ENCODE measurements around the gene KSR2.
"Not testable (repeated sequence)": the region's sequence is repeated elsewhere in the genome, so short reads cannot be mapped to it uniquely, and the experiment has no call there.

The KSR2 gene

DNA sequence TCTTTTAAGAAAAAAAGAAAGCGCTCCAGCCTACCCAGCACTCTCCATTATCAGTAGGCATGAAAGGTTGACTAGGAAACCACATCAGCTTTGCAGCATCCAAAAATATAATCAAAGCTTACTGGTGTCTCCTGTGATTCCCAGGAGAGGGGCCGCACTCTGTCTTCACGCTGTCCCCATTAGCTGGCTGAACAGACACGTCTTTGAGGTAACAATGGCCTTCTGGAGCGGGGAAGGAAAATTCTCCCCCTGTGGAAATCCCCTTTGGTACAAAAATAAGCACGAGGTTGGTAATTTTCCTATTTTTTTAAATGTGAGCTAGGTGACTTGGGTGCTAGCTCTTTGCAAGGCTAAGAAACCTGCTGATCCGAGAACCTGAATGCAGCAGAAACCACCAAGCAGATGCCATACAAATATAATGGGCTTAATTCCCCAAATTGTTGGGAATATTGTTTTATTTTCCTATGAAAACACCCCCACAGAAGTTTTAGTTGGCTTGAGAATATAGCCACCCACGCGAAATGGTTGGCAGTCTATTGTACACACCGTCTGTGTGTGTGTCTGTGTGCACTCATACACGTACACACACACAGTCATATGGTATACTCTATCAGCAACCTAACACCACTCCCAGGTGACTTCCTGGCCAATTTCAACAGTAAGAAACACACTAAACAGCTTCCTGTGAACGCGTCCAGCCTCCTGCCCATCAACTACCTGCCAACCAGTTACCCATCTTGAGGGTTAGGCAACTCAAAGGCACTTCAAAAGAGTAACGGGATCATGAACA is 71.2 kb downstream of the KSR2 start:
- DNase-seq (ENCODE audit: extremely low spot score, insufficient read length, low read depth) = no peak
- no peak for FAIRE-seq

DNA sequence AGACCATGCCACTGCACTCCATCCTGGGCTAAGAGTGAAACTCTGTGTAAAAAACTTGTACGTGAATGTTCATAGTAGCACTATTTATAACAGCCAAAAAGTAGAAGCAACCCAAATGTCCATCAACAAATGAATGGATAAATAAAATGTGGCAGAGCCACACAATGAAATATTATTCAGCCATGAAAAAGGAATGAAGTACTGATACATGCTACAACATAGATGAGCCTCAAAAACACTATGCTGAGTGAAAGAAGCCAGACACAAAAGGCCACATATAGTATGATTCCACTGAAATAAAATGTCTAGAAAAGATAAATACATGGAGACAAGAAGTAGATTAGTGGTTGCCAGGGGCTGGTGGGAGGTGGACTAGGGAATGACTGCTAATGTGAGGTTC is 72.8 kb downstream of the KSR2 start:
- FAIRE-seq (no peak), DNase-seq (ENCODE audit: extremely low spot score, insufficient read length, low read depth) (no peak)

DNA sequence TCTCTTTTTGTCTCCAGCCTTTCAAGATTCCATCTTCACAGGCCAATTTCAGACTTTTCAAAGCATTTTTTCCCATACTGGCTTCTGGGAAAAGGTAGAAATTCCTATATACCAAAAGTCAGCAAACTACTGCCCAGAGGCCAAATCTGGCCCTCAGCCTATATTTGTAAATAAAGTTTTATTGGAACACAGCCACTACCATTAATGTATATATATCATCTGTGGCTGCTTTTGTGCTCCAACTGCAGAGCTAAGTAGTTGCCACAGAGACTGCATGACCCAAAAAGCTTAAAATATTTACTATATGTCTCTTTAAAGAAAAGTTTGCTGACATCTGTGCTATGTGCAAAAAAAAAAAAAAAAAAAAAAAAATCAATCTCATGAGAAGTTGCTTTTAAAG is 76.3 kb downstream of the KSR2 start:
- no peak for FAIRE-seq

DNA sequence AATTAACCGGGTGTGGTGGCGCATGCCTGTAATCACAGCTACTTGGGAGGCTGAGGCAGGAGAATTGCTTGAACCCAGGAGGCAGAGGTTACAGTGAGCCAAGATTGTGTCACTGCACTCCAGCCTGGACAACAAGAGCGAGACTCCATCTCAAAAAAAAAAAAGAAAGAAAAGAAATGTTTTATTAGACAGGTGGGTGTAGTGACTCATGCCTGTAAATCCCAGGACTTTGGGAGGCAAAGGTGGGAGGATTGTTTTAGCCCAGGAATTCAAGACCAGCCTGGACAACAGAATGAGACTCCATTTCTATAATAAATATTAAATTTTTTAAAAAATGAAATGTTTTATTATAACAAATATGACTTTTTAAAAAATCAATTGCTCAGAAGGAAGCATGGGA is 77.5 kb downstream of the KSR2 start:
- not testable (repeated sequence) for DNase-seq (ENCODE audit: extremely low spot score, insufficient read length, low read depth); FAIRE-seq

More for the DNA sequence above, 76.3 kb downstream of the KSR2 start:
- no peak for DNase-seq (ENCODE audit: extremely low spot score, insufficient read length, low read depth)

DNA sequence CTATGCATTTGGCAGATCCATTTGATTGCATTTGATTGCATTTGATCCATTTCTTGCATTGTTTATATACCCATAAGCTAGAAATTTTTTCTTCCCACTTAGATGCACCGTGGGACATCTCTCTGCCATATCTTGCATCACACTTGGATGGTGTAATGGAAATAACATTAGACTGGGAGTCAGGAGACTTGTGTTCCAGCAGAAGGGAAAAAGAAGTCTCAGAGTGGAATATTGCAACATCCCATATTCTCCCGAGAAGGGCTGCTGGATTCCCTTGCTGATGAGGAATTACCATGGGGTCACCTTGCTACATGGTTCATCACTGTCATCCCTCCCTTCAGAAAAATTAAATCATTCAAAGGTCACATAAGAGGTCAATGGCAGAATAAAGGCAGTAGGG is 78.1 kb downstream of the KSR2 start:
- no peak for FAIRE-seq
- DNase-seq (ENCODE audit: extremely low spot score, insufficient read length, low read depth) = no peak

DNA sequence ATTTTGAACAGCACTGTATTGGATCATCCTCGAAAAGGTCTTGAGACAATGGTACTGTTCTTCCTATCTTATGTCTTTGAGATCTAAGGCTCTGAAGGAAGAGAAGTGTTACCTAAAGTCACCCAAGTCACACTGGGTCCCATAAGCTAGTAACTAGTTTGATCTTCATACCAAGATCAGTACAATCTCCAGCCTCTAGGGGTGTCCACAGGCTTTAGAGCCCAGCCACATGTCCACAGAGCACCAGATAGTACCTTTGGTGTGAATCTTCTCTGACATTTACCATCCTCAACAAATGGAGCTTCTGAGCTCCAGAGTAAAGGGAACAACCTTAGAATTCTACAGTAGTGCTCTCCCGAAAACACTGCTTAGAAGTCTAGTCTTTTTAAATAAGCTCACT is 78.7 kb downstream of the KSR2 start:
- FAIRE-seq (no peak), DNase-seq (ENCODE audit: extremely low spot score, insufficient read length, low read depth) (no peak)

DNA sequence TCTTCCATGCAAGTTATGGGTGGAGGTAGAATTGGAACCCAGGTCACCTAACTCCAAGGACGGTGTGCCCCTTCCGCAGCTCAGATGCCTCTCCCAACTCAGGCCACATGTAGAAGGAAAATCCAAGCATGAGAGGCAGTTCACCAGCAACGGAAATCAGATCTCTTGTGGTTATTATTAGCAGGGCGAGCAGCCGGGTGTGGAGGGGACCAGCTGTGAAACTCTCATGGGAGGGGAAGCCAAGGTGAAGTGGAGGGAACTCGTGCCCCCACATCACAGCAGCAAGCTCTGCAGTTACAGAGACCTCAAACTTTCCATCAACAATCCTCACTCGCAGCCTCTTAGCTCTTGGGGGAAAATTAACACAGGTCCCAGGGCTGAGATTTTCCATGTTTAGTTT is 79.7 kb downstream of the KSR2 start:
- DNase-seq (ENCODE audit: extremely low spot score, insufficient read length, low read depth) (no peak), FAIRE-seq (no peak)

DNA sequence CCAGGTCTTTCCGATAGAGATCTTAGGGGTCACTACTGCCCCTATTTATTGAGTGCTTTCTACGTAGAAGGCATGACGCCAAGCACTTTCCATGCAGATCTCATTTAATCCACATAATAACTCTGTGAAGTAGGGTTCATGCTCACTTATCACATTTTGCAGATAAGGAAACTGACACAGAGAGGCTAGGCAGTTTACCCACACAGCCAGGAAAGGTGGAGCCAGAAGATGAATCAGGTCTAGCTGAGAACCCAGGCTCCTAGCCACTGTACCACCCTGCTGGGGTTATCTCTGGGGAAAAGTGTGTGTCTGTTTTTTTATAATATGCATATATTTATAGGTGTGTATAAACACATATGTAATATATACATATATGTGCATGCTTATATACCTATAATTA is 83.6 kb downstream of the KSR2 start:
- DNase-seq (ENCODE audit: extremely low spot score, insufficient read length, low read depth) (no peak), FAIRE-seq (no peak)

DNA sequence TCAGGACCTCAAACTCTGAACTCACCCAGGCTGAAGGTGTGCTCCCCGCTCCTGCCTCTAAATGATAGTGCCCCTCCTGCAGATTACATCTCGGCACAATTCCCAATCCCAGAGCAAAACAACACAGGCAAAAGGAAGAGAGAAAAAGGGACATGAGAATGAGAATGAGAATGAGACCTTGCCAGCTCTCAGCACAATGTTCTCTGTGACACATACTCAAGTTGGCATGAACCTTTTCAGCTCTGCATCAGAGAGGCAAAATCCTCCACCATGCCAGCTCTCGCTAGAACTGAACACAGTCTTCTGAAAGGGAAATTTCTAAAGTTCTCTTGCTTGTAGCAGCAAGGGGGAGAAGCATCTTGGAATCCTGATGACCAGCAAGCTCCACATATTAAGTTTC is 84.6 kb downstream of the KSR2 start:
- DNase-seq (ENCODE audit: extremely low spot score, insufficient read length, low read depth) = no peak
- FAIRE-seq = no peak

DNA sequence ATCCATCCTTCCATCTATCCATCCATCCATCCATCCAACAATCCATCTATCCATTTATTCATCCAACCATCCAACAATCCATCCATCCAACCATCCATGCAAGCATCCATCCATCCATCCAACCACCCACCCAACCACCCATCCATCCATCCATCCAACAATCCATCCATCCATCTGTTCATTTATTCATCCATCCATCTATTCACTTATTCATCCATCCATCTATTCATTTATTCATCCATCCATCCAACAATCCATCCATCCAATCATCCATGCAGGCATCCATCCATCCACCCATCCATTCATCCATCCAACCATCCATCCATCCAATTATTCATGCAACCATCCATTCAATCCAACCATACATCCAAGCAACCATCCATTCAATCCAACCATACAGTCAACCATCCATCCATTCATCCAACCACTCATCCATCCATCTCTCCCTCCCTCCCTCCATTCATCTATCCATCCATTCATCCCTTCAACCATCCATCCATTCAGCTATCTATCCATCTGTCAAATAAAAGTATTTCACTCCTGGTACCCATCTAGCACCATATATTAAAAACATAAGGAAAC is 86.1 kb downstream of the KSR2 start:
- DNase-seq (ENCODE audit: extremely low spot score, insufficient read length, low read depth) = no peak

DNA sequence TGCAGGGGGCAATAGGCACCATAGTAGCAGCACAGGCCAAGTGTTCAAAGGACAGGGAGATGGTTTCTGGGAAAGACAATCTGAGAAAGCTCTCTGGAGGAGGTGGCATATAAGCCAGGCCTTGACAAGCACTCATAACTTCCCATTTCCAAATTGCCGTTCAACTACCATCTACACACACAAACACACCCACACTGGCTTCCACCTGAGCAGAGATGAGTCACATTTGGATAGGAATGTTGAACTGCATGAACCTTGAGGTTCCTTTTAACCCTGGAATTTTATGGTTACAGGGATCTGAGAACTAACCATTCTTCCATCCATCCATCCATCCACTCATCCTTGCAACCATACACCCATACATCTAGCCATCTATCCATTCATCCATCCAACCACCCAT is 86.6 kb downstream of the KSR2 start:
- FAIRE-seq = no peak
- DNase-seq (ENCODE audit: extremely low spot score, insufficient read length, low read depth) = no peak

More for the DNA sequence above, 86.1 kb downstream of the KSR2 start:
- no peak for FAIRE-seq

DNA sequence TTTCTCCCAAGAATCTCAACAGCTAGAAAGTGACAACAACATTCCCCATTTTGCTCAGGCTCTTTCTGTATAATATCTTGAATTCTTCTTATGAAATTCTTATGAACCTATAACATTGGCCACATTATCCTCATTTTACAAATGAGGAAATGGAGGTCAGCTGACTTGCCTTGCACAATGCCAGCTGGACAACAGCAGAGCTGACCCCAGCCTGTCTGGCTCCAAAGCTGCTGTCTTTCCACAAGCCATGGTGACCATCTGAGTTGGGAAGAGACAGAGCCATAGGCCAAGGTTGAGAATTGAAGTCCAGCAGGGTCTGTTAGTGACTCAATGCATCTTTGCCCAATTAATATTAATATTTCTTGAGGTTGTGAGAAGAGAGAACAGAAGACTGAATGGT is 87.3 kb downstream of the KSR2 start:
- FAIRE-seq (no peak), DNase-seq (ENCODE audit: extremely low spot score, insufficient read length, low read depth) (no peak)

DNA sequence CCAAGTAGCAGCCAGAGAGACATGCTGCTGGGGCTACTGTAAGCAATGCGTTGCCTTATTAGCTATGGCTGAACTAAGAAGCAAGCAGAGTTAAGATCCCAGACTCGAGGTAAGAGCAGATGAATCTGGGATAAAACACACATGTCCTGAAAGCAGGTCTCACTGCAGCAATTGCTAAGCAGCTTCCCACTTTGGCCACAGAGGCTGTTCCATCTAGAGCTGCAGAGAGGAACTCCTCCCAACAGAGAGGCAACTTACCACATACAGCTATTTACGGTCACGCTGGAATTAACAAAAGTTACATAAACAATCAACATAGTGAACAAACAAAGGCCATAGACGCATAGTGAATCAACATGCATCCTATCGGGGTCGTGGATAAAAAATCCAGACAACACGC is 90.2 kb downstream of the KSR2 start:
- DNase-seq (ENCODE audit: extremely low spot score, insufficient read length, low read depth) (no peak), FAIRE-seq (no peak)

DNA sequence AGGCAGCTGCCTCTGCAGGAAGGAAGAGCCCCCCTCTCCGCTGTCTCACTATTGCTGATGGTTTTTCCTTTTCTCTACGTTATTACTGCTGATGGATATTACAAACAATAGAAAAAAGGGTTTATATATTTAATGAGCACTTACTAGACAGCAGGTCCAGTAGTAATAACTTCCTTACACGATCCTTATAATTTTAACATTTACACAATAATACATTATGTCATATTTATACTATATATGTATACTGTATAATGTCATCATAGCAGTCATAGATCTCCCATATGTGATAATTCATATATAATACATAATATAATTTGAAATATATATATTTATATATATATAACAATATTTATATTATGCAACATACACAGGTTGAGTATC is 92.4 kb downstream of the KSR2 start:
- DNase-seq (ENCODE audit: extremely low spot score, insufficient read length, low read depth) = no peak
- FAIRE-seq = no peak

DNA sequence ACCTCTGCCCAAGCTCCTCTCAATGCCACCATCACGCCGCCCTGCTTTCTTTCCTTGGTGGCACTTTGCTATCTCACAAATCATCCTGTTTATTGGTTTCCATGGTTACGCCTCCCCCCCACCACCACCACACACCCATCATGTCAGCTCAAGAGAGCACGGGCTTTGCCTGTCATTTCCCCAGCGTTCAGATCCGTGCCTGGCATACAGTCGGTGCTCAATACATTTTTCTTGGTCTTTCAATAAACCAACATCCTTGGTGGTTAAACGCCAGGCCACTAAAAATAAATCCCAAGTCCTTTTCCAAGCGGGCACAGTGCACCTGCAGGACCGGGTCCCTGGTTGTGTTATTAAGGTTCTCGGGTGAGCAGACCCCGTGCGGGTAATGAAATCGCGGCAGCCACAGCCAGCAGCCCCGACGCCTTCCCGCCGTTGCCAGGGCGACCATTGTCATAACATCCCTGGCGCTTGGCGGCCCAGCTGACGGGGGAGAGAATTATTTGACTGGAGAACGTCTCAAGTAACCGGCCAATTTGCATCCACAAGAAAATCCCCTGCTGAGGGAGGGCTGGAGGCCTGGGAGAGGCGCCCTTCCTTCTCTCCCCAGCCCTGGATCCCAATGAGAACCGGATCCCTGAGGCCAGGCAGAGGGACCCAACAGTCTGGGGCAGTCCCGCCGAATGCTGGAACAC is 92.9 kb downstream of the KSR2 start:
- DNase-seq (ENCODE audit: extremely low spot score, insufficient read length, low read depth) = no peak
- FAIRE-seq = no peak

DNA sequence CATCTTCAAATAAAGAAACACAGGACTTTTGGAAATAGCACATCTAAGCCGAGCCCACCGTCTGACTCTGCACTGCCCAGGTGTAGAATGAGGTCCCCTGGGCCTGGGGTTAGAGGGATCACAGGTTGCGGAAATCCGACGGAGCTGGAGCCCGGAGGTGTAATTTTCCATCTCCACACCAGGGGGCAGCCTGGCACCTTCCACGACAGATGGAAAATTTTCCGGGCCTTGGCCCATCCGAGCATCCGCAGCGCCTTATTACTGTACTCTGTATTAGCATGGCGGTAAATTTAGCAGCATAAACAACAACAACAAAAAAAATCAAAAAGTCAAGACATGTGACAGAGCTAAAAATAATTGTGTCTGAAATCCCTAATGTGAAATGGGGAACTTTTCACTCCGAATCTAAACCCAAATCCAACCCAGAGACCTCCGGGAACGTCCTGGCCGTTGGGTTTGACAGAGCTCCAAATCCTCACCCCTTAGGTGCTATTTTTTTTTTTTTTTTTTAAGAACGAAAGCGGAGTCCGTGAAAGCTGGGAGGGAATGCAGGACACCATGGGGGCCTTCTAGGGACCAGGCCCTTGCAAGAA is 93.9 kb downstream of the KSR2 start:
- FAIRE-seq = peak; percentile 76
- no peak for DNase-seq (ENCODE audit: extremely low spot score, insufficient read length, low read depth)

DNA sequence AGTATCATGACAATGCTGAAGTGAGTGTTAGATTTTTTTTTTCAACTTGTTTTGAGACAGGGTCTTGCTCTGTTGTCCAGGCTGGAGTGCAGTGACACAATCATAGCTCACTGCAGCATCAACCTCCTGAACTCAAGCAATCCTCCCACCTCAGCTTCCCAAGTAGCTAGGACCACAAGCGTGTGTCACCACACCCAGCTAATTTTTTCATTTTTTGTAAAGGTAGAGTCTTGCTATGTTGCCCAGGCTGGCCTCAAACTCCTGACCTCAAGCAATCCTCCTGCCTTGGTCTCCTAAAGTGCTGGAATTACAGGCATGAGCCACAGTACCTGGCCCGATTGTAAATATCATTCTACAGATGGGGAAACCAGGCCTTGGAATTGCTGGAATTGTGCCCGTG is 94.6 kb downstream of the KSR2 start:
- DNase-seq (ENCODE audit: extremely low spot score, insufficient read length, low read depth); FAIRE-seq: not testable (repeated sequence)

DNA sequence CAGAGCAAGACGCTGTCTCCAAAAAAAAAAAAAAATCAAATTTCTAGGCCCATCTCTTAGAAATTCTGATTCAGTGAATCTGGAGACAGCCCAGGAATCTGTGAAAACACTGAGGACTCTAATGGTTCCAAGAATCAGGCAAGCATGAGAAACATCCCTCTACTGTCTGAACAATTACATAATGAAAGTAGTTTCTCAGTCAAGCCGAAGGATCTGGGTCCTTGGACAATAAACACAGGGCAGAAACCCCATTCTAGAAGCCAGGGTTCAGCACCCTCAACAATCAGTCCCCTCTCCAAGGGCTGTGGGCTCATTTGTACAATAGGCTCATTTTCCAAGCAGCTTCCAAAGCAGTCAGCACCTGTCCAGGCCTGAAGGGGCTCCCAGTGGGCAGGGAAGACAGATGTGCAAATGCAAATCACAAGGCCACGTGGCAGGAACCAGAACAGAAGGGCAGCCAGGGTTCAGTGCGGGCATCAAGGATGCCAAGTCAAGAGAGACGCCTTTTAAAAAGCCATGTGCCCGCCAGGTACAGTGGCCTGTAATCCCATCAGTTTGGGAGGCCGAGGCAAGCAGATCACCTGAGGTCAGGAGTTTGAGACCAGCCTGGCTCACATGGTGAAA is 96.1 kb downstream of the KSR2 start:
- DNase-seq (ENCODE audit: extremely low spot score, insufficient read length, low read depth) = no peak
- no peak for FAIRE-seq

DNA sequence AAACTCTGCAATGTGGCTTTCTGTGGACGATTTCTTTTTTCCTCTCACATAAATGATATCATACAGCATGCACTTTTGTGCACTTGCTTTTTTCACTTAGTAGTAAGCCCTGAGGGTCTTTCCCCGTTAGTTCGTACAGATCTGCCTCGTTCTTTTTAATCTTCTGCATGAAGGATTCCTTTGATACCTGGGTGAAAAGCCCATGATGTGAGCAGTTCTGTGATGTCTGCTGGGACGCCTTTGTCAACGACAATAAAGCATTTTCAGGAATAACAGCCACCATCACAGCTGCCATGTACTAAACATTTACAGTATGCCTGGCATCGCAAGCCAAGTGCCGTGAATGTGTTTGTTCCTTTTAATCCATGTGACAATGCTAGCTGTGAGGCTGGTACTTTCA is 99.2 kb downstream of the KSR2 start:
- DNase-seq (ENCODE audit: extremely low spot score, insufficient read length, low read depth) (no peak), FAIRE-seq (no peak)

DNA sequence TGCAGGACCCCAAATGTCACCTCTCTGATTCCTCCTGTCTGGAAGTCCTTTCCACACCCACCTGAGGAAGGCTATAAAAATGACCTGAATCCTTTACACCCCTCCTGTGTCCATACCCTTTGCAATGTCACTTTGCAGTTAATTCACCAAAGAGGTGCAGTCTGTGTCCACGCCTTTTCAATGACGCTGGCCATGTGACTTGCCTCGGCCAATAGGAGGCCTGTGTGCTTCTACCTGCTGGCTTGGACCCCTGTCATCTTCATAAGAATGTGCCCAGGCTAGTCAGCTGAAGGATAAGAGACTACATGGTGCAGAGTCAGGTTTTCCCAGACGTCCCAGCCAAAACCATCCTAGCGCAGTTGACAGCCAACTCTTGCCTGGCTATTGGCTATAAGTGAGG is 101.4 kb downstream of the KSR2 start:
- no peak for DNase-seq (ENCODE audit: extremely low spot score, insufficient read length, low read depth)
- FAIRE-seq = no peak

DNA sequence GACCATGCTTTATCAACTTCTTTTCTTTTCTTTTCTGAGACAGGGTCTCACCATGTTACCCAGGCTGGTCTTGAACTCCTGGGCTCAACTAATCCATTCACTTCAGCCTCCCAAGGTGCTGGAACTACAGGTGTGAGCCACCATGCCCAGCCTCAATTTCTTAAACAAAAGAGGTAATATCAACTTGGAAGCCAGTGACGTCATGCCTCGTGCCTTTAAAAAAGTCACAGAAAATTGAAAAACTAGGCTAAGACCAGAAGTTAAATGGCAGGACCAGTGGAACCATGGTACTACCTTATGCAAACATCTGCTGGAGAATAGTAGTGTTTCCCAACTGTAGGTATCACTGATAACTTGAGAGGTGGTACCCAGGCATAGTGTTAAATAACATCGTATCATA is 103.3 kb downstream of the KSR2 start:
- FAIRE-seq (no peak), DNase-seq (ENCODE audit: extremely low spot score, insufficient read length, low read depth) (no peak)

Data from GM18507 (cell line).